Nucleus accumbens (tissue), 56 donors: Measurements from ENCODE around the gene A4GNT.

Experiments
- DNase-seq, 56 donors: peaks; one replicate each; lab custom pipeline; 2025; lab: John Stamatoyannopoulos, UW

The A4GNT gene

GRCh38 chr3:138081371-138082084 is 50.7 kb downstream of the A4GNT start:
- DNase-seq: no peak

GRCh38 chr3:138079901-138080300 is 52.3 kb downstream of the A4GNT start:
- DNase-seq: no peak

- DNase-seq: peak in 1 of 56 donors; percentile 16
Measured at GRCh38 chr3:138078901-138079344, 53.3 kb downstream of the A4GNT start.

GRCh38 chr3:138078096-138078495 is 54.1 kb downstream of the A4GNT start:
- DNase-seq: no peak
